Nephron progenitor cell (in vitro differentiated cells): ENCODE data around the gene ZNF688.

Experiments used
- DNase-seq: peaks from one replicate; pipeline ENCODE4 v3.0.0; 2021
- H3K27ac Mint-ChIP-seq: 2 replicates; pipeline ENCODE4 v1.8.0; 2021; ENCODE audit warnings: mild to moderate bottlenecking, moderate library complexity, mixed read lengths
- H3K27me3 Mint-ChIP-seq: 2 replicates; pipeline ENCODE4 v1.8.0; 2021; ENCODE audit warnings: mild to moderate bottlenecking, low read depth, mixed read lengths; ENCODE audit not compliant: poor library complexity
- H3K36me3 Mint-ChIP-seq: 2 replicates; pipeline ENCODE4 v1.8.0; 2021; ENCODE audit warnings: low read depth, mixed read lengths
- H3K4me1 Mint-ChIP-seq: 2 replicates; pipeline ENCODE4 v1.8.0; 2021; ENCODE audit warnings: mixed read lengths
- H3K4me3 Mint-ChIP-seq: 2 replicates; pipeline ENCODE4 v1.8.0; 2021; ENCODE audit warnings: mild to moderate bottlenecking, moderate library complexity, mixed read lengths
- H3K9me3 Mint-ChIP-seq: 2 replicates; pipeline ENCODE4 v1.8.0; 2021; ENCODE audit warnings: mild to moderate bottlenecking, moderate library complexity, mixed read lengths
- CTCF ChIP-seq: fragments of 200-600 bp; sonication (generic); IDR thresholded peaks from 2 replicates; pipeline ENCODE4 v1.5.0; 2021; ENCODE audit warnings: antibody characterized with exemption

The ZNF688 gene

GRCh38 chr16:30533748-30534367 is 37.7 kb downstream of the ZNF688 start:
- peaks cover 5% of the 10 kb centered on the region for H3K9me3 Mint-ChIP-seq
- H3K36me3 Mint-ChIP-seq = peaks cover 40% of the 10 kb centered on the region
- H3K4me3 Mint-ChIP-seq = peak overlapping the region; percentile 92
- H3K4me1 Mint-ChIP-seq = peaks cover 41% of the 10 kb centered on the region
- no peak for DNase-seq
- H3K27me3 Mint-ChIP-seq = peaks cover 3% of the 10 kb centered on the region
- H3K27ac Mint-ChIP-seq = no peak overlapping the region
- TF ChIP-seq CTCF = no peak

- DNase-seq = no peak
- Mint-ChIP-seq H3K9me3 (peaks cover 5% of the 10 kb centered on the region), H3K4me3 (peak overlapping the region; percentile 92)
Measured at GRCh38 chr16:30533146-30533522, 38.4 kb downstream of the ZNF688 start.

GRCh38 chr16:30532285-30533145 is 39.0 kb downstream of the ZNF688 start:
- Mint-ChIP-seq H3K9me3 (peaks cover 1% of the 10 kb centered on the region), H3K27ac (peak overlapping the region; percentile 96), H3K27me3 (peaks cover 6% of the 10 kb centered on the region), H3K4me1 (peaks cover 42% of the 10 kb centered on the region), H3K36me3 (peaks cover 32% of the 10 kb centered on the region), H3K4me3 (peak overlapping the region; percentile 92)
- TF ChIP-seq CTCF = no peak
- DNase-seq = no peak

More at GRCh38 chr16:30533146-30533522, 38.4 kb downstream of the ZNF688 start:
- H3K27ac Mint-ChIP-seq = peak overlapping the region; percentile 96
- H3K36me3 Mint-ChIP-seq = peaks cover 38% of the 10 kb centered on the region
- TF ChIP-seq CTCF = no peak
- H3K27me3 Mint-ChIP-seq = peaks cover 6% of the 10 kb centered on the region
- H3K4me1 Mint-ChIP-seq = peaks cover 42% of the 10 kb centered on the region

- Mint-ChIP-seq H3K27ac (peak overlapping the region; percentile 39), H3K36me3 (peaks cover 20% of the 10 kb centered on the region), H3K4me1 (peaks cover 39% of the 10 kb centered on the region), H3K9me3 (no peaks in the 10 kb centered on the region), H3K27me3 (peaks cover 3% of the 10 kb centered on the region), H3K4me3 (no peak overlapping the region)
- DNase-seq = no peak
- no peak for TF ChIP-seq CTCF
Measured at GRCh38 chr16:30530163-30531037, 41.1 kb downstream of the ZNF688 start.

- no peak for DNase-seq
- Mint-ChIP-seq H3K4me3 (no peak overlapping the region), H3K9me3 (no peaks in the 10 kb centered on the region), H3K27ac (peak overlapping the region; percentile 57), H3K4me1 (peaks cover 32% of the 10 kb centered on the region), H3K27me3 (peaks cover 3% of the 10 kb centered on the region), H3K36me3 (peaks cover 20% of the 10 kb centered on the region)
- TF ChIP-seq CTCF = no peak
Measured at GRCh38 chr16:30528799-30529457, 42.6 kb downstream of the ZNF688 start.
